Measurements from ENCODE around the gene MLLT10. TPM values are rescaled to one million over a fixed set of nuclear protein-coding genes. Genes with fewer than 3 reads are reported as not detected.

Gene MLLT10
- total and polyA plus RNA-seq, 2 experiments from 2014 or later: 16.8 to 34.9 TPM

DNA sequence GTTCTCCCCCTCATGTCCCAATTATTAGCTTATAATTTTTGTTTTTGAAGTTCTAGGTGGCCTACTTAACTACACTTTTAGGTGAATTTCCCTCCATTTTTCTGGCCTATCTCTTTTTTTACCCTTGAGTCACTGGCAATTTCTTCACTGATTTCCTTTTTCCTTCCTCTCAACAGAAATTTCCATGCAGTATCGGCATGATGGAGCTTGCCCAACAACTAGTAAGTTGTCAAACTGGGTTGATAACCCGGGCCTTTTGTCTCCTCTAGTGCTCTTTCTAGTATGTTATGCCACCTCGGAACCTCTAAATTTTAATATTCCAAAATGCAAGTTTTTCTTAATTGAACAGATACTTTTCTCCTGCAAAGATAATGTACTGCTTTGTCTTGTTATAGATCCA, 147.1 kb downstream of the MLLT10 start:
- Histone ChIP-seq H3K9me2 (replicated peaks; ENCODE audit: insufficient read depth) (no peaks in the 10 kb centered on the region), H3K27me3 (no peaks in the 10 kb centered on the region), H3K4me1 (ENCODE audit: insufficient read depth) (no peaks in the 10 kb centered on the region), H4K20me1 (ENCODE audit: insufficient read depth, poor library complexity, severe bottlenecking) (no peaks in the 10 kb centered on the region), H3K4me3 (no peak overlapping the region), H3K9me3 (ENCODE audit: low read depth) (no peaks in the 10 kb centered on the region), H3K4me2 (no peak overlapping the region), H3K79me2 (peaks cover 18% of the 10 kb centered on the region), H3K36me3 (replicated peaks; ENCODE audit: insufficient read depth, low read depth) (no peaks in the 10 kb centered on the region), H2AFZ (no peak overlapping the region), H3K27ac (no peak overlapping the region)
- WGBS (ENCODE audit: low lambda C conversion rate, missing lambda C conversion rate): 87% methylated on average over 3 of the region's 3 CpGs
- no peak for DNase-seq (ENCODE audit: low spot score)
- TF ChIP-seq EZH2phosphoT487 (IDR thresholded peaks at IDR 0.05; ENCODE audit: low read depth, severe bottlenecking, unreplicated experiment): no peak
- no peak for TF ChIP-seq EZH2 (IDR thresholded peaks at IDR 0.05; ENCODE audit: borderline replicate concordance)
- TF ChIP-seq, protein P1, sequence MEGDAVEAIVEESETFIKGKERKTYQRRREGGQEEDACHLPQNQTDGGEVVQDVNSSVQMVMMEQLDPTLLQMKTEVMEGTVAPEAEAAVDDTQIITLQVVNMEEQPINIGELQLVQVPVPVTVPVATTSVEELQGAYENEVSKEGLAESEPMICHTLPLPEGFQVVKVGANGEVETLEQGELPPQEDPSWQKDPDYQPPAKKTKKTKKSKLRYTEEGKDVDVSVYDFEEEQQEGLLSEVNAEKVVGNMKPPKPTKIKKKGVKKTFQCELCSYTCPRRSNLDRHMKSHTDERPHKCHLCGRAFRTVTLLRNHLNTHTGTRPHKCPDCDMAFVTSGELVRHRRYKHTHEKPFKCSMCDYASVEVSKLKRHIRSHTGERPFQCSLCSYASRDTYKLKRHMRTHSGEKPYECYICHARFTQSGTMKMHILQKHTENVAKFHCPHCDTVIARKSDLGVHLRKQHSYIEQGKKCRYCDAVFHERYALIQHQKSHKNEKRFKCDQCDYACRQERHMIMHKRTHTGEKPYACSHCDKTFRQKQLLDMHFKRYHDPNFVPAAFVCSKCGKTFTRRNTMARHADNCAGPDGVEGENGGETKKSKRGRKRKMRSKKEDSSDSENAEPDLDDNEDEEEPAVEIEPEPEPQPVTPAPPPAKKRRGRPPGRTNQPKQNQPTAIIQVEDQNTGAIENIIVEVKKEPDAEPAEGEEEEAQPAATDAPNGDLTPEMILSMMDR (IDR thresholded peaks at IDR 0.05; ENCODE audit: poor library complexity): no peak

DNA sequence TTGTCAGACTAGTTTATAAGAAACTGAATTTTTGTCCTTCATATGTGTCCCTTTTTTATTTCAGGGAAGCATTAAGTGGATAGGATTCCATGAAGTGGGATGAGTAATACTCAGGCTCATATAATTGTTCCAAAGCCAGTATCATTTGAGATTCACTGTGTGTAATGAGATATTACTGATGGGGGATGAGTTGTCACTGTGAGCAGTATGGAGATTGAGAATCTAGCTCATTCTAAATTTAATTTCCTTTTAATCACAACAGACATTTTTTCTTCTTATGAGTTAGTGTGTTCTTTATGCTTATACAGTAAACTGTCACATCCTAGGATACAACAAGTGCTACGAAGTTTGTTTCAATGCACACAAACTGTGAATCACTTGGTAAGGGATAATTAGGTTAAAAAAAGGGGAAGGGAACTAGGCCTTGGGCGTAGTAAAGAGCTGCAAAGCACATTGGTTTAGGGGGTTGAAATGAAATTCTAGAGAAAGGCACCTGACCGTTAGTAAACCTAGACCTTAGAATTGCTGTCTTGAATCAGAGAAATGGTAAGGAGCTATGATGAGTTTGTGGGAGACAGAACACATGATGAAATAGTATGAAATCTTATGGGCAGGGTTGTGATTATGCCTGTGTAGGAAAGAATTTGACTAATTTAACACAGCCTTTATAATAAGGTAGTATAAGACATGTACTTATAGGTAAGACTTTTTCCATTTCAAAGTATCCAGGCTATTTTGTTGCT, 153.4 kb downstream of the MLLT10 start:
- H3K4me1 ChIP-seq (ENCODE audit: insufficient read depth): no peaks in the 10 kb centered on the region
- no peaks in the 10 kb centered on the region for H3K9me3 ChIP-seq (ENCODE audit: low read depth)
- no peaks in the 10 kb centered on the region for H4K20me1 ChIP-seq (ENCODE audit: insufficient read depth, poor library complexity, severe bottlenecking)
- no peaks in the 10 kb centered on the region for H3K36me3 ChIP-seq (replicated peaks; ENCODE audit: insufficient read depth, low read depth)
- TF ChIP-seq EZH2phosphoT487 (IDR thresholded peaks at IDR 0.05; ENCODE audit: low read depth, severe bottlenecking, unreplicated experiment) (no peak), EZH2 (IDR thresholded peaks at IDR 0.05; ENCODE audit: borderline replicate concordance) (no peak)
- TF ChIP-seq, protein P1 (IDR thresholded peaks at IDR 0.05; ENCODE audit: poor library complexity): no peak
- H3K79me2 ChIP-seq: peaks cover 2% of the 10 kb centered on the region
- H3K4me2 ChIP-seq: no peak overlapping the region
- no peak overlapping the region for H3K27ac ChIP-seq
- H3K4me3 ChIP-seq: no peak overlapping the region
- H3K27me3 ChIP-seq: no peaks in the 10 kb centered on the region
- no peaks in the 10 kb centered on the region for H3K9me2 ChIP-seq (replicated peaks; ENCODE audit: insufficient read depth)
- no peak overlapping the region for H2AFZ ChIP-seq
- WGBS (ENCODE audit: low lambda C conversion rate, missing lambda C conversion rate): 96% methylated on average over 3 of the region's 3 CpGs
- no peak for DNase-seq (ENCODE audit: low spot score)

DNA sequence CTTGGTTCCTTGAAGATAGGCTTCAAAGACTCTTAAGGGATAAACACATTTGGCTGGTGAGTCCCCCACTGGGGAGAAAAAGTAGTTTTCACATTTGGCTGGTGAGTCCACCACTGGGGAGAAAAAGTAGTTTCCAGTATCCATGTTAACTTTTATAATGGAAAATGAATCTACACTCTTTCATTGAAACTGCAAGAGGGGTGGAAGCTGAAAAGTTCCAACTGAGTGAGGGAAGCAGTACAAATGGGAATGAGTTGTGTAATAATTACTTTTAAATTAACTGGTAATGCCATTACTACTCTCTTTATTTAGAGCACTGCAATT, 153.9 kb downstream of the MLLT10 start:
- H3K4me2 ChIP-seq: no peak overlapping the region
- TF ChIP-seq EZH2phosphoT487 (IDR thresholded peaks at IDR 0.05; ENCODE audit: low read depth, severe bottlenecking, unreplicated experiment) (no peak), EZH2 (IDR thresholded peaks at IDR 0.05; ENCODE audit: borderline replicate concordance) (no peak)
- TF ChIP-seq, protein P1 (IDR thresholded peaks at IDR 0.05; ENCODE audit: poor library complexity): no peak

More for the DNA sequence above, 153.9 kb downstream of the MLLT10 start:
- H3K36me3 ChIP-seq (replicated peaks; ENCODE audit: insufficient read depth, low read depth): no peaks in the 10 kb centered on the region
- no peaks in the 10 kb centered on the region for H4K20me1 ChIP-seq (ENCODE audit: insufficient read depth, poor library complexity, severe bottlenecking)
- no peak for DNase-seq (ENCODE audit: low spot score)
- no peak overlapping the region for H3K27ac ChIP-seq
- no peaks in the 10 kb centered on the region for H3K4me1 ChIP-seq (ENCODE audit: insufficient read depth)
- H3K27me3 ChIP-seq: no peaks in the 10 kb centered on the region
- no peak overlapping the region for H2AFZ ChIP-seq
- H3K79me2 ChIP-seq: peaks cover 2% of the 10 kb centered on the region
- no peaks in the 10 kb centered on the region for H3K9me3 ChIP-seq (ENCODE audit: low read depth)
- H3K4me3 ChIP-seq: no peak overlapping the region
- no peaks in the 10 kb centered on the region for H3K9me2 ChIP-seq (replicated peaks; ENCODE audit: insufficient read depth)

All from hepatocyte (in vitro differentiated cells).